GM12878 (cell line): Measurements from ENCODE around the gene TCIRG1. TPM values are rescaled to one million over a fixed set of nuclear protein-coding genes. Genes with fewer than 3 reads are reported as not detected.

ENCODE experiments used
- ATAC-seq: fragments of 200-7000 bp; cut with Tn5 transposase; 3 replicates; pipeline ENCODE4 v1.9.1; 2020; ENCODE audit warnings: mild to moderate bottlenecking, moderate library complexity
- BruUV-seq: library from RNA; stranded (reverse); fragments of 400-500 nt; replicated peaks from 2 replicates; lab custom pipeline; 2021; lab: Mats Ljungman, UMichigan
- CTCF ChIA-PET: fragments of 300-600 bp; sonication (Branson Sonifier 250); formaldehyde crosslinking; extraction: SDS; loops from one replicate; lab custom pipeline; 2021; ENCODE audit warnings: inconsistent platforms; lab: Yijun Ruan, JAX
- POLR2A ChIA-PET: fragments of 350-600 bp; formaldehyde crosslinking; extraction: SDS; loops from one replicate; lab custom pipeline; 2021; ENCODE audit warnings: inconsistent platforms; lab: Charles Lee
- RAD21 ChIA-PET: fragments of 300-600 bp; sonication (Branson Sonifier 250); formaldehyde crosslinking; loops from one replicate; lab custom pipeline; 2023; ENCODE audit warnings: antibody characterized with exemption; ENCODE audit not compliant: unreplicated experiment; lab: Charles Lee
- SMC1A ChIA-PET: fragments of 300-600 bp; sonication (Branson Sonifier 250); formaldehyde crosslinking; loops from one replicate; lab custom pipeline; 2023; ENCODE audit not compliant: unreplicated experiment, uncharacterized antibody; lab: Charles Lee
- DNase-seq: peaks from one replicate; pipeline ENCODE4 v3.0.0-alpha.2; 2011; ENCODE audit warnings: low read depth, low spot score
- FAIRE-seq: peaks from 3 replicates; lab custom pipeline; 2011; peaks lifted over from hg19 to GRCh38; lab: Jason Lieb, UNC
- H2AFZ ChIP-seq: 2 replicates; pipeline ENCODE4 v1.6.0; 2011; ENCODE audit warnings: low read depth, low read length, control low read depth; ENCODE audit not compliant: control insufficient read depth
- H3K27ac ChIP-seq: 2 replicates; pipeline ENCODE4 v1.5.1; 2011; ENCODE audit warnings: control low read depth; ENCODE audit not compliant: control insufficient read depth, insufficient read depth
- H3K27me3 ChIP-seq, 2 experiments: replicated peaks in 1 of 2; 2 replicates each; pipeline versions ENCODE4 v1.6.0 to v1.6.1; 2011; ENCODE audit warnings: low read length in 1 of 2; ENCODE audit not compliant: control insufficient read depth in 2 of 2, insufficient read depth in 2 of 2
- H3K36me3 ChIP-seq, 2 experiments: 2 replicates each; pipeline ENCODE4 v1.5.1; 2011; ENCODE audit warnings: low read length in 1 of 2; ENCODE audit not compliant: control insufficient read depth in 2 of 2, insufficient read depth in 2 of 2
- H3K4me1 ChIP-seq: 2 replicates; pipeline ENCODE4 v1.6.1; 2011; ENCODE audit warnings: mild to moderate bottlenecking, low read length, moderate library complexity, mixed read lengths; ENCODE audit not compliant: control insufficient read depth, insufficient read depth
- H3K4me2 ChIP-seq: 2 replicates; pipeline ENCODE4 v1.6.0; 2011; ENCODE audit warnings: control low read depth; ENCODE audit not compliant: control insufficient read depth, insufficient read depth
- H3K4me3 ChIP-seq: fragments of 200-600 bp; sonication (generic); 2 replicates; pipeline ENCODE4 v1.5.1; 2016
- H3K79me2 ChIP-seq: 2 replicates; pipeline ENCODE4 v1.6.0; 2011; ENCODE audit warnings: low read length; ENCODE audit not compliant: control insufficient read depth, insufficient read depth
- H3K9ac ChIP-seq: 2 replicates; pipeline ENCODE4 v1.8.0; 2011; ENCODE audit warnings: low read length, control low read depth, mixed read lengths; ENCODE audit not compliant: control insufficient read depth, insufficient read depth
- H3K9me3 ChIP-seq: replicated peaks from 3 replicates; pipeline ENCODE4 v1.5.1; 2011; ENCODE audit warnings: mild to moderate bottlenecking, low read length; ENCODE audit not compliant: control insufficient read depth, insufficient read depth
- H4K20me1 ChIP-seq: 2 replicates; pipeline ENCODE4 v1.6.0; 2011; ENCODE audit not compliant: control insufficient read depth, insufficient read depth
- GABPA ChIP-seq: IDR thresholded peaks from 2 replicates; pipeline ENCODE4 v1.6.1; 2014; ENCODE audit warnings: antibody characterized with exemption, low read depth, mild to moderate bottlenecking, inconsistent platforms
- NR2F1 ChIP-seq: fragments of 450-650 bp; conservative IDR thresholded peaks from 2 replicates; pipeline ENCODE4 v1.6.1; 2017; ENCODE audit warnings: mild to moderate bottlenecking
- RBBP5 ChIP-seq: fragments of 200-600 bp; sonication (generic); conservative IDR thresholded peaks from 2 replicates; pipeline ENCODE4 v1.6.1; 2016
- RELA ChIP-seq: fragments of 450-650 bp; IDR thresholded peaks from 2 replicates; pipeline ENCODE4 v1.8.0; 2014; ENCODE audit warnings: borderline replicate concordance; ENCODE audit not compliant: partially characterized antibody
- RFX5 ChIP-seq: IDR thresholded peaks from 2 replicates; pipeline ENCODE4 v1.6.1; 2011; ENCODE audit warnings: low read depth, low read length, improper control_type of control experiment
- ZNF622 ChIP-seq: fragments of 450-650 bp; IDR thresholded peaks from 2 replicates; pipeline ENCODE4 v1.6.1; 2017; ENCODE audit warnings: mild to moderate bottlenecking, inconsistent platforms
- WGBS: methylation state at CpG from one replicate; pipeline ENCODE4 v1.1.6; 2016; ENCODE audit warnings: low lambda C conversion rate; ENCODE audit not compliant: insufficient replicate concordance, insufficient coverage; ENCODE audit errors: missing lambda C conversion rate; 5-methylcytosine and 5-hydroxymethylcytosine counted together
- in situ Hi-C: fragments of 300-500 bp; cut with MboI; formaldehyde crosslinking; loops from 9 replicates; pipeline ENCODE4 v1.14.3; 2018; ENCODE audit warnings: mixed read lengths
- intact Hi-C: fragments of 100-400 bp; cut with micrococcal nuclease; formaldehyde crosslinking; loops from one replicate; pipeline ENCODE4 v1.14.2; 2022; ENCODE audit not compliant: unreplicated experiment
- polyA plus RNA-seq, 11 experiments: library from polyadenylated mRNA; depleted of rRNA in 4 of 11; unstranded in 6 of 11; stranded (reverse) in 5 of 11; fragments of >200 nt; fragmentation: Nextera tagmentation in 4 of 11; fragmentation: Illumina TruSeq in 1 of 11; extraction: Ambion mirVana in 4 of 11; extraction: Trizol in 1 of 11; gene quantifications; 1 replicate in 1 of 11; 2 replicates in 10 of 11; pipeline versions ENCODE4 v1.2.1 to v1.2.3, GENCODE V29; 2011 to 2016; ENCODE audit warnings: inconsistent platforms in 2 of 11, missing spikeins in 2 of 11, low read depth in 1 of 11
- total RNA-seq, 4 experiments: library from RNA; depleted of rRNA in 3 of 4; stranded (reverse); fragments of >200 nt in 3 of 4; fragmentation: Illumina TruSeq in 1 of 4; extraction: Trizol in 1 of 4; gene quantifications; 2 replicates each; pipeline versions ENCODE4 v1.2.1 to v1.2.3, GENCODE V29; 2013 to 2021

Gene TCIRG1
- total and polyA plus RNA-seq, 10 of the 15 experiments (the other 5 are each of a cell fraction or from before 2014, with no cell fraction given): 0.76 to 218 (median 87.4) TPM

- peaks cover 35% of the 10 kb centered on the region for H3K4me1 ChIP-seq
- CTCF ChIA-PET: no interaction called here
- in situ Hi-C loops (loop anchor here (5.0 kb wide), 1 partner anchor 201 kb away; no protein-coding TSS in a partner anchor), intact Hi-C loops (loop anchor here (10.0 kb wide), 1 partner anchor 118 kb away; the partner anchor contains the start of gene CHKA)
- no peak overlapping the region for H3K4me3 ChIP-seq
- TF ChIP-seq ZNF622 (no peak), GABPA (no peak), RELA (no peak), RFX5 (no peak), RBBP5 (no peak), NR2F1 (no peak)
- H3K4me2 ChIP-seq: no peak overlapping the region
- no peaks in the 10 kb centered on the region for H4K20me1 ChIP-seq
- SMC1A ChIA-PET: no interaction called here
- DNase-seq: no peak
- H3K27me3 ChIP-seq: no peaks in the 10 kb centered on the region
- 95% methylated on average over 7 of the region's 7 CpGs for WGBS
- BruUV-seq: no TSS peak
- H3K79me2 ChIP-seq: peaks cover 13% of the 10 kb centered on the region
- H3K27ac ChIP-seq: no peak overlapping the region
- no peak overlapping the region for H3K9ac ChIP-seq
- RAD21 ChIA-PET: interaction anchor here (0.7 kb wide), 1 partner anchor 653 kb away, joined by 3 read pairs; the partner anchor contains the start of gene POLD4
- no peak for FAIRE-seq
- no peak for ATAC-seq
- no peaks in the 10 kb centered on the region for H3K9me3 ChIP-seq
- H2AFZ ChIP-seq: no peak overlapping the region
- no peaks in the 10 kb centered on the region for H3K36me3 ChIP-seq
- POLR2A ChIA-PET: no interaction called here
Observed at GRCh38 chr11:68006606-68007166, 32.1 kb upstream of the TCIRG1 start.
